HepG2 (cell line): ENCODE results near the gene SLC25A44. TPM values are rescaled to one million over a fixed set of nuclear protein-coding genes. Genes with fewer than 3 reads are reported as not detected.

Experiments used
- BRCA1 ChIP-seq: sonication (generic); formaldehyde crosslinking; IDR thresholded peaks from 2 replicates; pipeline ENCODE4 v1.4.0; 2020; ENCODE audit warnings: missing genetic modification reagents
- CBX2 ChIP-seq, 2 experiments: fragments of 200-600 bp in 1 of 2; sonication (generic); formaldehyde crosslinking in 1 of 2; IDR thresholded peaks; 2 replicates each; pipeline versions ENCODE4 v1.7.0 to v1.8.1; 2018 to 2022; ENCODE audit warnings: low read depth in 2 of 2, low read length in 1 of 2, mild to moderate bottlenecking in 1 of 2, missing genetic modification reagents in 1 of 2
- EED ChIP-seq: sonication (generic); formaldehyde crosslinking; IDR thresholded peaks from 2 replicates; pipeline ENCODE4 v1.5.0; 2020; ENCODE audit warnings: mild to moderate bottlenecking, missing genetic modification reagents
- FOXA3 ChIP-seq: IDR thresholded peaks from 2 replicates; pipeline ENCODE4 v1.6.1; 2016; ENCODE audit warnings: missing genetic modification reagents, missing compliant biosample characterization
- KLF11 ChIP-seq: IDR thresholded peaks from 2 replicates; pipeline ENCODE4 v1.6.1; 2016; ENCODE audit warnings: missing compliant biosample characterization
- MAX ChIP-seq: IDR thresholded peaks from 2 replicates; pipeline ENCODE4 v1.6.1; 2012; ENCODE audit warnings: inconsistent platforms
- NFIB ChIP-seq: sonication (generic); formaldehyde crosslinking; IDR thresholded peaks from 2 replicates; pipeline ENCODE4 v1.9.0; 2021; ENCODE audit warnings: missing genetic modification reagents, mild to moderate bottlenecking, borderline replicate concordance
- NFYC ChIP-seq: IDR thresholded peaks from 2 replicates; pipeline ENCODE4 v1.6.1; 2016; ENCODE audit warnings: missing genetic modification reagents, missing compliant biosample characterization
- RELA ChIP-seq: sonication (generic); formaldehyde crosslinking; IDR thresholded peaks from 2 replicates; pipeline ENCODE4 v1.4.0; 2020; ENCODE audit warnings: missing genetic modification reagents
- SIN3B ChIP-seq: fragments of 150-350 bp; IDR thresholded peaks from 2 replicates; pipeline ENCODE4 v1.6.1; 2014; ENCODE audit warnings: low read length
- SP4 ChIP-seq: sonication (generic); formaldehyde crosslinking; IDR thresholded peaks from 2 replicates; pipeline ENCODE4 v1.8.1; 2023; ENCODE audit warnings: mild to moderate bottlenecking, missing genetic modification reagents
- UBTF ChIP-seq: sonication (generic); formaldehyde crosslinking; IDR thresholded peaks from 2 replicates; pipeline ENCODE4 v1.4.0; 2020; ENCODE audit warnings: mild to moderate bottlenecking, missing genetic modification reagents
- ZBTB37 ChIP-seq: sonication (generic); formaldehyde crosslinking; IDR thresholded peaks from 2 replicates; pipeline ENCODE4 v1.4.0; 2020; ENCODE audit warnings: mild to moderate bottlenecking, missing genetic modification reagents
- ZNF142 ChIP-seq: sonication (generic); formaldehyde crosslinking; IDR thresholded peaks from 2 replicates; pipeline ENCODE4 v1.4.0; 2020; ENCODE audit warnings: missing genetic modification reagents
- ZNF24 ChIP-seq: fragments of 450-650 bp; IDR thresholded peaks from 2 replicates; pipeline ENCODE4 v1.6.1; 2017; ENCODE audit warnings: antibody characterized with exemption, mild to moderate bottlenecking
- ZNF256 ChIP-seq: sonication (generic); formaldehyde crosslinking; conservative IDR thresholded peaks from 2 replicates; pipeline ENCODE4 v1.4.0; 2020; ENCODE audit warnings: missing genetic modification reagents
- ZNF761 ChIP-seq: sonication (generic); formaldehyde crosslinking; conservative IDR thresholded peaks from 2 replicates; pipeline ENCODE4 v1.4.0; 2020; ENCODE audit warnings: mild to moderate bottlenecking, missing genetic modification reagents
- ZNF878 ChIP-seq: sonication (generic); formaldehyde crosslinking; IDR thresholded peaks from 2 replicates; pipeline ENCODE4 v1.8.1; 2023; ENCODE audit warnings: mild to moderate bottlenecking, missing genetic modification reagents, moderate library complexity
- polyA plus RNA-seq, 8 experiments: library from polyadenylated mRNA; depleted of rRNA in 3 of 8; stranded (reverse) in 7 of 8; unstranded in 1 of 8; fragments of >200 nt; fragmentation: Illumina TruSeq in 4 of 8; extraction: Trizol in 4 of 8; gene quantifications; 2 replicates each; pipeline versions ENCODE4 v1.2.1 to v1.2.3, GENCODE V29; 2011 to 2016; ENCODE audit warnings: low read depth in 4 of 8, missing spikeins in 1 of 8, mixed read lengths in 1 of 8; ENCODE audit not compliant: insufficient read depth in 1 of 8
- total RNA-seq, 5 experiments: library from RNA; depleted of rRNA; stranded (reverse); fragments of >200 nt; fragmentation: Illumina TruSeq; extraction: Trizol; gene quantifications; 2 replicates each; pipeline ENCODE4 v1.2.3, GENCODE V29; 2016; ENCODE audit warnings: low read depth in 1 of 5
- TF ChIP-seq, protein P1 (sequence below): sonication (generic); formaldehyde crosslinking; IDR thresholded peaks from 2 replicates; pipeline ENCODE4 v1.5.1; 2020; ENCODE audit warnings: missing genetic modification reagents, mild to moderate bottlenecking, borderline replicate concordance

Gene SLC25A44
- total and polyA plus RNA-seq, 2 of the 13 experiments (the other 11 are each of a cell fraction or from before 2014, with no cell fraction given) = 10.7 to 13.4 TPM

GRCh38 chr1:156146020-156146768 lies 47.7 kb upstream of the SLC25A44 start (continued):
- TF ChIP-seq FOXA3 (CRISPR knock-in tag) = peak; percentile 31; the same call in 1 of the 2 replicates
- no peak for TF ChIP-seq ZNF878
- no peak for TF ChIP-seq SP4 (CRISPR knock-in tag)
- TF ChIP-seq, protein P1, sequence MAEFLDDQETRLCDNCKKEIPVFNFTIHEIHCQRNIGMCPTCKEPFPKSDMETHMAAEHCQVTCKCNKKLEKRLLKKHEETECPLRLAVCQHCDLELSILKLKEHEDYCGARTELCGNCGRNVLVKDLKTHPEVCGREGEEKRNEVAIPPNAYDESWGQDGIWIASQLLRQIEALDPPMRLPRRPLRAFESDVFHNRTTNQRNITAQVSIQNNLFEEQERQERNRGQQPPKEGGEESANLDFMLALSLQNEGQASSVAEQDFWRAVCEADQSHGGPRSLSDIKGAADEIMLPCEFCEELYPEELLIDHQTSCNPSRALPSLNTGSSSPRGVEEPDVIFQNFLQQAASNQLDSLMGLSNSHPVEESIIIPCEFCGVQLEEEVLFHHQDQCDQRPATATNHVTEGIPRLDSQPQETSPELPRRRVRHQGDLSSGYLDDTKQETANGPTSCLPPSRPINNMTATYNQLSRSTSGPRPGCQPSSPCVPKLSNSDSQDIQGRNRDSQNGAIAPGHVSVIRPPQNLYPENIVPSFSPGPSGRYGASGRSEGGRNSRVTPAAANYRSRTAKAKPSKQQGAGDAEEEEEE (CRISPR knock-in tag) = no peak
- TF ChIP-seq KLF11 (CRISPR knock-in tag) = no peak
- TF ChIP-seq NFIB (CRISPR knock-in tag) = no peak
- TF ChIP-seq UBTF (CRISPR knock-in tag) = no peak
- TF ChIP-seq EED (CRISPR knock-in tag) = no peak
- no peak for TF ChIP-seq NFYC
- TF ChIP-seq ZNF256 (CRISPR knock-in tag) = no peak
- TF ChIP-seq ZBTB37 (CRISPR knock-in tag) = no peak
- no peak; the same call in 1 of the 2 replicates for TF ChIP-seq MAX
- TF ChIP-seq CBX2 (IDR thresholded peaks at IDR 0.05; ENCODE audit: low read depth, low read length) = no peak
- TF ChIP-seq CBX2 (CRISPR knock-in tag; IDR thresholded peaks at IDR 0.05; ENCODE audit: low read depth) = no peak
- no peak for TF ChIP-seq RELA
- TF ChIP-seq ZNF24 = no peak
- TF ChIP-seq ZNF142 (CRISPR knock-in tag) = no peak
- no peak for TF ChIP-seq BRCA1 (CRISPR knock-in tag)
- no peak for TF ChIP-seq SIN3B
- no peak for TF ChIP-seq ZNF761
